Neural cell (in vitro differentiated cells): Measurements from ENCODE around the gene TBC1D20. TPM values are rescaled to one million over a fixed set of nuclear protein-coding genes. Genes with fewer than 3 reads are reported as not detected.
"Not testable (repeated sequence)": the region's sequence is repeated elsewhere in the genome, so short reads cannot be mapped to it uniquely, and the experiment has no call there.

Experiments used
- H2AFZ ChIP-seq: fragments of 200-600, 300-800 bp; sonication (generic), shearing (Covaris generic); 2 replicates; pipeline ENCODE4 v1.6.0; 2014; ENCODE audit warnings: low read depth, mild to moderate bottlenecking, antibody characterized with exemption, low read length, moderate library complexity
- H3F3A ChIP-seq: fragments of 200-600 bp; shearing (Covaris generic); 2 replicates; pipeline ENCODE4 v1.6.1; 2016; ENCODE audit warnings: mild to moderate bottlenecking, moderate library complexity, mixed read lengths, antibody characterized with exemption, low read length; ENCODE audit not compliant: insufficient read depth, poor library complexity, severe bottlenecking
- H3K27ac ChIP-seq: fragments of 200-600, 300-800 bp; sonication (generic), shearing (Covaris generic); 2 replicates; pipeline ENCODE4 v1.5.1; 2014; ENCODE audit warnings: mild to moderate bottlenecking, low read length, moderate library complexity
- H3K27me3 ChIP-seq: fragments of 300-800, 200-600 bp; sonication (generic), shearing (Covaris generic); 2 replicates; pipeline ENCODE4 v1.6.0; 2014; ENCODE audit warnings: mild to moderate bottlenecking, low read depth, low read length, moderate library complexity; ENCODE audit not compliant: insufficient read depth
- H3K36me3 ChIP-seq: fragments of 300-800, 200-600 bp; sonication (generic), shearing (Covaris generic); 2 replicates; pipeline ENCODE4 v1.5.1; 2014; ENCODE audit warnings: mild to moderate bottlenecking, antibody characterized with exemption, low read length, moderate library complexity; ENCODE audit not compliant: insufficient read depth
- H3K4me2 ChIP-seq: fragments of 300-800, 200-600 bp; sonication (generic), shearing (Covaris generic); 2 replicates; pipeline ENCODE4 v1.6.0; 2014; ENCODE audit warnings: mild to moderate bottlenecking, low read length
- H3K4me3 ChIP-seq: fragments of 300-800, 200-600 bp; sonication (generic), shearing (Covaris generic); 2 replicates; pipeline ENCODE4 v1.5.1; 2014; ENCODE audit warnings: mild to moderate bottlenecking, low read length, moderate library complexity
- H3K79me2 ChIP-seq: fragments of 200-600 bp; shearing (Covaris generic); replicated peaks from 2 replicates; pipeline ENCODE4 v1.6.0; 2014; ENCODE audit warnings: mild to moderate bottlenecking, low read length, moderate library complexity; ENCODE audit not compliant: insufficient read depth
- H3K9ac ChIP-seq: fragments of 300-800, 200-600 bp; sonication (generic), shearing (Covaris generic); 2 replicates; pipeline ENCODE4 v1.6.1; 2016; ENCODE audit warnings: mild to moderate bottlenecking, low read length, mixed read lengths
- H3K9me2 ChIP-seq: fragments of 200-600 bp; shearing (Covaris generic); 2 replicates; pipeline ENCODE4 v1.6.1; 2016; ENCODE audit warnings: mild to moderate bottlenecking, low read length, mixed read lengths; ENCODE audit not compliant: insufficient read depth
- H3K9me3 ChIP-seq: fragments of 200-600, 300-800 bp; sonication (generic), shearing (Covaris generic); 2 replicates; pipeline ENCODE4 v1.6.1; 2016; ENCODE audit warnings: mild to moderate bottlenecking, mixed run types, low read length, moderate library complexity, mixed read lengths
- H4K20me1 ChIP-seq: fragments of 200-600 bp; shearing (Covaris generic); 2 replicates; pipeline ENCODE4 v1.6.1; 2016; ENCODE audit warnings: mild to moderate bottlenecking, mixed run types; ENCODE audit not compliant: insufficient read depth
- CTCF ChIP-seq: fragments of 450-650 bp; IDR thresholded peaks from 2 replicates; pipeline ENCODE4 v1.5.1; 2014; ENCODE audit warnings: antibody characterized with exemption, mild to moderate bottlenecking, moderate library complexity; ENCODE audit not compliant: poor library complexity, severe bottlenecking
- EP300 ChIP-seq: fragments of 450-650 bp; conservative IDR thresholded peaks from 2 replicates; pipeline ENCODE4 v1.6.1; 2014; ENCODE audit warnings: antibody characterized with exemption, mild to moderate bottlenecking, moderate library complexity; ENCODE audit not compliant: poor library complexity, severe bottlenecking
- EZH2 ChIP-seq: fragments of 200-600, 300-800 bp; shearing (Covaris generic), sonication (generic); IDR thresholded peaks from 2 replicates; pipeline ENCODE4 v1.6.1; 2014; ENCODE audit warnings: antibody characterized with exemption, low read length, borderline replicate concordance, mild to moderate bottlenecking; ENCODE audit not compliant: insufficient read depth, poor library complexity, severe bottlenecking
- MXI1 ChIP-seq: fragments of 450-650 bp; conservative IDR thresholded peaks from 2 replicates; pipeline ENCODE4 v1.6.1; 2014; ENCODE audit warnings: antibody characterized with exemption, mild to moderate bottlenecking; ENCODE audit not compliant: poor library complexity, severe bottlenecking
- POLR2AphosphoS5 ChIP-seq: IDR thresholded peaks from 2 replicates; pipeline ENCODE4 v1.6.1; 2012
- RAD21 ChIP-seq: fragments of 450-650 bp; conservative IDR thresholded peaks from 2 replicates; pipeline ENCODE4 v1.6.1; 2014; ENCODE audit warnings: antibody characterized with exemption, mild to moderate bottlenecking, moderate library complexity
- SMC3 ChIP-seq: fragments of 450-650 bp; conservative IDR thresholded peaks from 2 replicates; pipeline ENCODE4 v1.6.1; 2014; ENCODE audit warnings: antibody characterized with exemption, mild to moderate bottlenecking, moderate library complexity; ENCODE audit not compliant: poor library complexity
- TAF1 ChIP-seq: IDR thresholded peaks from 2 replicates; pipeline ENCODE4 v1.6.1; 2012; ENCODE audit warnings: low read depth
- polyA plus RNA-seq: library from polyadenylated mRNA; depleted of rRNA; stranded (reverse); fragments of >200 nt; gene quantifications from 2 replicates; pipeline ENCODE4 v1.2.3, GENCODE V29; 2014
- TF ChIP-seq, protein P1 (sequence below): IDR thresholded peaks from 2 replicates; pipeline ENCODE4 v1.6.1; 2012; ENCODE audit warnings: borderline replicate concordance

TBC1D20 gene
- polyA plus RNA-seq, 1 donor from 2014 or later, result 25.1 TPM

GRCh38 chr20:454951-455350 lies 7.4 kb downstream of the TBC1D20 start:
- peaks cover 27% of the 10 kb centered on the region for H3K79me2 ChIP-seq
- TF ChIP-seq TAF1 (no peak), CTCF (no peak), POLR2AphosphoS5 (no peak), MXI1 (no peak), RAD21 (no peak), EP300 (no peak), SMC3 (no peak), EZH2 (no peak)
- TF ChIP-seq, protein P1, sequence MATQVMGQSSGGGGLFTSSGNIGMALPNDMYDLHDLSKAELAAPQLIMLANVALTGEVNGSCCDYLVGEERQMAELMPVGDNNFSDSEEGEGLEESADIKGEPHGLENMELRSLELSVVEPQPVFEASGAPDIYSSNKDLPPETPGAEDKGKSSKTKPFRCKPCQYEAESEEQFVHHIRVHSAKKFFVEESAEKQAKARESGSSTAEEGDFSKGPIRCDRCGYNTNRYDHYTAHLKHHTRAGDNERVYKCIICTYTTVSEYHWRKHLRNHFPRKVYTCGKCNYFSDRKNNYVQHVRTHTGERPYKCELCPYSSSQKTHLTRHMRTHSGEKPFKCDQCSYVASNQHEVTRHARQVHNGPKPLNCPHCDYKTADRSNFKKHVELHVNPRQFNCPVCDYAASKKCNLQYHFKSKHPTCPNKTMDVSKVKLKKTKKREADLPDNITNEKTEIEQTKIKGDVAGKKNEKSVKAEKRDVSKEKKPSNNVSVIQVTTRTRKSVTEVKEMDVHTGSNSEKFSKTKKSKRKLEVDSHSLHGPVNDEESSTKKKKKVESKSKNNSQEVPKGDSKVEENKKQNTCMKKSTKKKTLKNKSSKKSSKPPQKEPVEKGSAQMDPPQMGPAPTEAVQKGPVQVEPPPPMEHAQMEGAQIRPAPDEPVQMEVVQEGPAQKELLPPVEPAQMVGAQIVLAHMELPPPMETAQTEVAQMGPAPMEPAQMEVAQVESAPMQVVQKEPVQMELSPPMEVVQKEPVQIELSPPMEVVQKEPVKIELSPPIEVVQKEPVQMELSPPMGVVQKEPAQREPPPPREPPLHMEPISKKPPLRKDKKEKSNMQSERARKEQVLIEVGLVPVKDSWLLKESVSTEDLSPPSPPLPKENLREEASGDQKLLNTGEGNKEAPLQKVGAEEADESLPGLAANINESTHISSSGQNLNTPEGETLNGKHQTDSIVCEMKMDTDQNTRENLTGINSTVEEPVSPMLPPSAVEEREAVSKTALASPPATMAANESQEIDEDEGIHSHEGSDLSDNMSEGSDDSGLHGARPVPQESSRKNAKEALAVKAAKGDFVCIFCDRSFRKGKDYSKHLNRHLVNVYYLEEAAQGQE, result no peak
- H4K20me1 ChIP-seq, result no peaks in the 10 kb centered on the region

GRCh38 chr20:452021-452420 lies 10.3 kb downstream of the TBC1D20 start:
- H3K27me3 ChIP-seq, H3K9me3 ChIP-seq, H3K36me3 ChIP-seq, H3K9me2 ChIP-seq, H4K20me1 ChIP-seq, H3F3A ChIP-seq, H3K27ac ChIP-seq, H2AFZ ChIP-seq, H3K9ac ChIP-seq, H3K4me3 ChIP-seq, H3K4me2 ChIP-seq: not testable (repeated sequence)
- peaks cover 14% of the 10 kb centered on the region for H3K79me2 ChIP-seq

More at GRCh38 chr20:454951-455350, 7.4 kb downstream of the TBC1D20 start:
- Histone ChIP-seq H3K4me2 (no peak overlapping the region), H2AFZ (no peak overlapping the region), H3K27ac (no peak overlapping the region), H3K9me3 (no peaks in the 10 kb centered on the region), H3F3A (no peaks in the 10 kb centered on the region), H3K9ac (no peak overlapping the region), H3K27me3 (no peaks in the 10 kb centered on the region), H3K36me3 (no peaks in the 10 kb centered on the region), H3K4me3 (no peak overlapping the region), H3K9me2 (no peaks in the 10 kb centered on the region)
